ENCODE results near the gene TNPO1. TPM values are rescaled to one million over a fixed set of nuclear protein-coding genes. Genes with fewer than 3 reads are reported as not detected.

The TNPO1 gene
- total and polyA plus RNA-seq, 11 donors, result 6.4 to 92.2 (median 67.2) TPM

DNA sequence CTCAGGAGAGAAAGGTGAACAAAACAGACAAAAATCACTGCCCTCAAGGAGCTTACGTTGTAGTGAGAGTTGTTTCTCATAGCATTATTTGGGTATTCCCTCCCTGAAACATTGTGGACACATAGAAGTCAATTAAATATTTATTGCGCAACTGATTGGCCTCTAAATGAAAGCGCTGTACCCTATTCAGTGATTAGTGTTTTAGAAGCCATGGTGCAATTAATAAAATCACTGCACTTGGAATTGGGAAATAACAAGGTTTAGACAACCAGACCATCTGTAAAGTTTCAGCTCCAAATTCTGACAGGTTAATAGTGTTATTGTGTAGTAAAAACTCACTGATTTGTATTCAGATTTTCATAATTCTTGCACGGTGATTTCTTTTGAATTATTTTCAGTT is 35.9 kb downstream of the TNPO1 start:
- intact Hi-C loops (cut with DNase I), result no loop called here
- Histone ChIP-seq H3K36me3 (peaks cover 0 to 61% (median 46%) of the 10 kb centered on the region in 9 donors), H3K9me3 (no peaks in the 10 kb centered on the region), H3K4me3 (no peak overlapping the region), H3K27ac (no peak overlapping the region), H3K27me3 (no peaks in the 10 kb centered on the region), H3K4me1 (peaks cover 0 to 71% (median 46%) of the 10 kb centered on the region in 12 donors)
- no peak for ATAC-seq
- 85 to 93% (median 92%) methylated on average over 4 of the region's 4 CpGs for WGBS, 4 donors
- TF ChIP-seq, protein P1, sequence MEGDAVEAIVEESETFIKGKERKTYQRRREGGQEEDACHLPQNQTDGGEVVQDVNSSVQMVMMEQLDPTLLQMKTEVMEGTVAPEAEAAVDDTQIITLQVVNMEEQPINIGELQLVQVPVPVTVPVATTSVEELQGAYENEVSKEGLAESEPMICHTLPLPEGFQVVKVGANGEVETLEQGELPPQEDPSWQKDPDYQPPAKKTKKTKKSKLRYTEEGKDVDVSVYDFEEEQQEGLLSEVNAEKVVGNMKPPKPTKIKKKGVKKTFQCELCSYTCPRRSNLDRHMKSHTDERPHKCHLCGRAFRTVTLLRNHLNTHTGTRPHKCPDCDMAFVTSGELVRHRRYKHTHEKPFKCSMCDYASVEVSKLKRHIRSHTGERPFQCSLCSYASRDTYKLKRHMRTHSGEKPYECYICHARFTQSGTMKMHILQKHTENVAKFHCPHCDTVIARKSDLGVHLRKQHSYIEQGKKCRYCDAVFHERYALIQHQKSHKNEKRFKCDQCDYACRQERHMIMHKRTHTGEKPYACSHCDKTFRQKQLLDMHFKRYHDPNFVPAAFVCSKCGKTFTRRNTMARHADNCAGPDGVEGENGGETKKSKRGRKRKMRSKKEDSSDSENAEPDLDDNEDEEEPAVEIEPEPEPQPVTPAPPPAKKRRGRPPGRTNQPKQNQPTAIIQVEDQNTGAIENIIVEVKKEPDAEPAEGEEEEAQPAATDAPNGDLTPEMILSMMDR (IDR thresholded peaks at IDR 0.05), result no peak
- no peak for TF ChIP-seq POLR2A (IDR thresholded peaks at IDR 0.05)
- DNase-seq, result no peak

DNA sequence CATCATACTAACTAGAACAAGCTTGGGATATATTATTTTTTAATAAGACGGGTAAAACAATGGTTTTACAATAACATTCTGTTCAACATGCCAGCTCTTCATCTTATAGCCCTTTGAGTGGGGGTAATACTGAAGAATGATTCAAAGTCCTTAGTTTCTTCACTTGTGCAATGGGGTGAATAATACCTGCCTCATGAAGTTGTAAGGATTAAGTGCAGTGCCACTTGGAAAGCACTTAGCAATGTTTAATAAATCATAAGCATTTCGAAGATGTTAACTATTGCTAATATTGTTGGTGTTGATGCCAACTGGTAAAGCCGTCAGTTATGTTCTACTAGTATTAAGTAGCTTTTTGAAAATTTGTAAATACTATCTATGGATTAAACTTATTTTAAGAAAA is 38.0 kb downstream of the TNPO1 start:
- ATAC-seq, result no peak
- no peak for DNase-seq
- intact Hi-C loops (cut with DNase I), result no loop called here
- WGBS, 4 donors, result 89 to 93% (median 90%) methylated on average over 3 of the region's 3 CpGs
- no peak for TF ChIP-seq POLR2A (IDR thresholded peaks at IDR 0.05)
- TF ChIP-seq, protein P1 (IDR thresholded peaks at IDR 0.05), result no peak
- Histone ChIP-seq H3K4me3 (no peak overlapping the region), H3K36me3 (peaks cover 0 to 79% (median 63%) of the 10 kb centered on the region in 9 donors), H3K27ac (no peak overlapping the region), H3K4me1 (peaks cover 0 to 71% (median 44%) of the 10 kb centered on the region in 12 donors), H3K27me3 (no peaks in the 10 kb centered on the region), H3K9me3 (no peaks in the 10 kb centered on the region)

DNA sequence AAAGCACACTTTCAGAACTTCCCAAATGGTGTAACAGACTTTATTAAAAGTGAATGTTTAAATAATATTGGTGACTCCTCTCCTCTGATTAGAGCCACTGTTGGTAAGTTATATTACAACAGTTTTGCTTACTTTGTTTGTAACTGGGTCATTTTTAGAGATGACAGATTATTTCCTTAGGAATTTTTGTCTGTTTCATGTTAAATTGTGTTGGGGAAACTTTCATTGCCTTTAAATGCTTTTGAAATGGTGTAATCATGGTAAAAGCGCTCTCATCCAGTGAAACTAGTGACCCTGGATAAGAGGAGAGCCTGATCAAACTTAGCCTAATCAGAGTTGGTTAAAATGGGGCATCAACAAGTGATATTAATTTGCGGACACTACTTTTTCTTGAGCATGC is 39.4 kb downstream of the TNPO1 start:
- no peak overlapping the region for H3K27ac ChIP-seq
- peaks cover 0 to 91% (median 63%) of the 10 kb centered on the region in 9 donors for H3K36me3 ChIP-seq
- ATAC-seq (no peak), DNase-seq (no peak)
- WGBS, 4 donors, result 88 to 97% (median 95%) methylated on average over 2 of the region's 2 CpGs
- TF ChIP-seq, protein P1 (IDR thresholded peaks at IDR 0.05), result no peak
- TF ChIP-seq POLR2A (IDR thresholded peaks at IDR 0.05), result no peak
- intact Hi-C loops (cut with DNase I), result no loop called here
- H3K27me3 ChIP-seq, result no peaks in the 10 kb centered on the region
- no peak overlapping the region for H3K4me3 ChIP-seq
- H3K4me1 ChIP-seq, result peaks cover 0 to 71% (median 42%) of the 10 kb centered on the region in 12 donors
- no peaks in the 10 kb centered on the region for H3K9me3 ChIP-seq

DNA sequence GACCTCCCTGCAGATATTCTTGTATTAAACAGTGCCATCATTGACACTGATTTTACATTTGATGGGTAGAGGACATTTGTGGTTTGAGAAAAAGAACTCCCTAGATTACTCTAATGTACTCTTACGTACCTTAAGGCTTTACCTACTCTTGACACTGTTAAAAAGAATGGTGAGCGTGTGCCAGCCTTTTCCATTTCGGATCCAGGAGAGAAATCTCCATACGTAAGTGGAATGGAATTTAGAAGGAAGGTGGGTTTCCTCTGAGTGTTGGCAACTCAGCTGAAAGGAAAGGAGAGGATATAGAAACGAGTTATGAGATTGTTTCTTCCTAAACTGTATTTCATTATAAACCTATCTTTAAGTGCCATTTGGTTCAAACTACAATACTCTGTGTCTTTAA is 40.9 kb downstream of the TNPO1 start:
- WGBS, 4 donors, result 49 to 60% (median 54%) methylated on average over 5 of the region's 5 CpGs
- H3K27me3 ChIP-seq, result no peaks in the 10 kb centered on the region
- no peak for DNase-seq
- H3K36me3 ChIP-seq, result peaks cover 0 to 92% (median 78%) of the 10 kb centered on the region in 9 donors
- H3K9me3 ChIP-seq, result no peaks in the 10 kb centered on the region
- TF ChIP-seq POLR2A (IDR thresholded peaks at IDR 0.05), result no peak
- TF ChIP-seq, protein P1 (IDR thresholded peaks at IDR 0.05), result no peak
- intact Hi-C loops (cut with DNase I), result no loop called here
- H3K4me3 ChIP-seq, result no peak overlapping the region
- peaks cover 0 to 62% (median 32%) of the 10 kb centered on the region in 12 donors for H3K4me1 ChIP-seq
- no peak for ATAC-seq
- no peak overlapping the region for H3K27ac ChIP-seq
